Measurements from ENCODE around the gene RPTOR. TPM values are rescaled to one million over a fixed set of nuclear protein-coding genes. Genes with fewer than 3 reads are reported as not detected.

Gene RPTOR
- total RNA-seq, 1 experiment from 2014 or later: 58.0 TPM

DNA sequence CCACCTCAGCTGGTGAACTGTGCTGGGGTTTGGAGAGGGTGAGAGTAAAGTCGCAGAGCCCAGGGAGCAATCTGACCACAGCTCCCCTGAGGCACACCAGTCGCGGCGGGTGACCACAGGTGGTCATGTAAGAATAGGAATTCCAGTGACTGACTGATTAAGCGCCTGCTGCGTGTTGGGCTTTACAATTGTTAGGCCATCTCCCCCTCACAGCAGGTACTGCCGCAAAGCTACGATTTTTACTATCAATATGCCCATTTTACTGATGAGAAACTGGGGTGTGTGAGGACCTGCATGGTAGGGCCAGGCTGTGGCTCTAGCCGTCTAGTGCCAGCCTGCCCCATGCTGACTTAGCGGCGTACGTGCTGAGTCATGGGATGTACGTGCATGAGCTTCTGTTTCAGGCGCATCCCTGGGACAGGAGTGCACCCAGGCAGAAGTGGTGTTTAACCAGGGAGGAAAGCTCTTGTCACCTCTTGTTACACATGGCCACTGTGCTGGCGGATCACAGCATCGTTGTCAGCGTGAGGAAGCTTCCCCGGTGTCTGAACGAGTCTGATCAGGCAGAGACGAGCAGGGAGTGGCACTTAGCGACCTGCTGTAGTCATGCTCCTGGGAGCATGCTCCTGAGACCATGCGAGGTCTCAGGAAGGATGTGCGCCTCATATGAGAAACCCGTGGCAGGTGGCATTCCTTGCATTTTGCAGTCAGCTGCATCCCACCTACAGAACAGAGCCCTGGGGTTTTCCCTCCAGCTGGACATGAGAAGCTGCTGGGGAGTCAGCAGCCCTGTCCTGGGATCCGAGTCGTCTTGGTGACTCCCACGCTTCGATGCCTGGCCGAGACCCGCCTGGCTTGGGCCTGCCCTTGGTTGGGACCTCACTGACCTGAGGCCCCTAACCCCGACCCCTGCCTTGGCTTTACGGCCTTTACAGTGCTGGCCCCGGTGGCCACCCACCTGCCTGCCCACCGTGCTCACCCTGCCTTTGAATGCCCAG, 283.3 kb downstream of the RPTOR start:
- DNase-seq (ENCODE audit: low read depth, low spot score) (no peak), ATAC-seq (no peak)
- H3K9me3 ChIP-seq (ENCODE audit: control insufficient read depth, insufficient read depth, low read depth, low read length): no peaks in the 10 kb centered on the region
- intact Hi-C loops (cut with micrococcal nuclease; ENCODE audit: unreplicated experiment) (no loop called here), in situ Hi-C loops (cut with HindIII; ENCODE audit: low pct_unique_long_range_greater_than_20kb, low sequenced_read_pairs) (no loop called here)
- no peak overlapping the region for H3K27ac ChIP-seq (ENCODE audit: low read length)
- no peak overlapping the region for H3K4me3 ChIP-seq (ENCODE audit: low read depth in 2 of 2, low read length in 2 of 2)
- ChIA-PET CTCF (interaction anchor here (0.6 kb wide), 2 partner anchors 14 to 401 kb away, joined by 3 to 5 read pairs; no protein-coding TSS in a partner anchor), POLR2A (no interaction called here)
- H3K36me3 ChIP-seq (ENCODE audit: control insufficient read depth, insufficient read depth, low read length): no peaks in the 10 kb centered on the region
- H3K27me3 ChIP-seq (ENCODE audit: control insufficient read depth, insufficient read depth, low read length): no peaks in the 10 kb centered on the region
- peaks cover 17% of the 10 kb centered on the region for H3K4me1 ChIP-seq (ENCODE audit: control insufficient read depth, insufficient read depth, low read length)
- TF ChIP-seq, protein P1, sequence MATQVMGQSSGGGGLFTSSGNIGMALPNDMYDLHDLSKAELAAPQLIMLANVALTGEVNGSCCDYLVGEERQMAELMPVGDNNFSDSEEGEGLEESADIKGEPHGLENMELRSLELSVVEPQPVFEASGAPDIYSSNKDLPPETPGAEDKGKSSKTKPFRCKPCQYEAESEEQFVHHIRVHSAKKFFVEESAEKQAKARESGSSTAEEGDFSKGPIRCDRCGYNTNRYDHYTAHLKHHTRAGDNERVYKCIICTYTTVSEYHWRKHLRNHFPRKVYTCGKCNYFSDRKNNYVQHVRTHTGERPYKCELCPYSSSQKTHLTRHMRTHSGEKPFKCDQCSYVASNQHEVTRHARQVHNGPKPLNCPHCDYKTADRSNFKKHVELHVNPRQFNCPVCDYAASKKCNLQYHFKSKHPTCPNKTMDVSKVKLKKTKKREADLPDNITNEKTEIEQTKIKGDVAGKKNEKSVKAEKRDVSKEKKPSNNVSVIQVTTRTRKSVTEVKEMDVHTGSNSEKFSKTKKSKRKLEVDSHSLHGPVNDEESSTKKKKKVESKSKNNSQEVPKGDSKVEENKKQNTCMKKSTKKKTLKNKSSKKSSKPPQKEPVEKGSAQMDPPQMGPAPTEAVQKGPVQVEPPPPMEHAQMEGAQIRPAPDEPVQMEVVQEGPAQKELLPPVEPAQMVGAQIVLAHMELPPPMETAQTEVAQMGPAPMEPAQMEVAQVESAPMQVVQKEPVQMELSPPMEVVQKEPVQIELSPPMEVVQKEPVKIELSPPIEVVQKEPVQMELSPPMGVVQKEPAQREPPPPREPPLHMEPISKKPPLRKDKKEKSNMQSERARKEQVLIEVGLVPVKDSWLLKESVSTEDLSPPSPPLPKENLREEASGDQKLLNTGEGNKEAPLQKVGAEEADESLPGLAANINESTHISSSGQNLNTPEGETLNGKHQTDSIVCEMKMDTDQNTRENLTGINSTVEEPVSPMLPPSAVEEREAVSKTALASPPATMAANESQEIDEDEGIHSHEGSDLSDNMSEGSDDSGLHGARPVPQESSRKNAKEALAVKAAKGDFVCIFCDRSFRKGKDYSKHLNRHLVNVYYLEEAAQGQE (IDR thresholded peaks at IDR 0.05; ENCODE audit: insufficient read depth in 1 of 2, low read depth in 2 of 2, low read length in 1 of 2): no peak
- TF ChIP-seq SIN3A (IDR thresholded peaks at IDR 0.05; ENCODE audit: borderline replicate concordance, insufficient read depth, low read depth, low read length): no peak
- TF ChIP-seq, protein P2, sequence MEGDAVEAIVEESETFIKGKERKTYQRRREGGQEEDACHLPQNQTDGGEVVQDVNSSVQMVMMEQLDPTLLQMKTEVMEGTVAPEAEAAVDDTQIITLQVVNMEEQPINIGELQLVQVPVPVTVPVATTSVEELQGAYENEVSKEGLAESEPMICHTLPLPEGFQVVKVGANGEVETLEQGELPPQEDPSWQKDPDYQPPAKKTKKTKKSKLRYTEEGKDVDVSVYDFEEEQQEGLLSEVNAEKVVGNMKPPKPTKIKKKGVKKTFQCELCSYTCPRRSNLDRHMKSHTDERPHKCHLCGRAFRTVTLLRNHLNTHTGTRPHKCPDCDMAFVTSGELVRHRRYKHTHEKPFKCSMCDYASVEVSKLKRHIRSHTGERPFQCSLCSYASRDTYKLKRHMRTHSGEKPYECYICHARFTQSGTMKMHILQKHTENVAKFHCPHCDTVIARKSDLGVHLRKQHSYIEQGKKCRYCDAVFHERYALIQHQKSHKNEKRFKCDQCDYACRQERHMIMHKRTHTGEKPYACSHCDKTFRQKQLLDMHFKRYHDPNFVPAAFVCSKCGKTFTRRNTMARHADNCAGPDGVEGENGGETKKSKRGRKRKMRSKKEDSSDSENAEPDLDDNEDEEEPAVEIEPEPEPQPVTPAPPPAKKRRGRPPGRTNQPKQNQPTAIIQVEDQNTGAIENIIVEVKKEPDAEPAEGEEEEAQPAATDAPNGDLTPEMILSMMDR (IDR thresholded peaks at IDR 0.05): no peak
- TF ChIP-seq TCF7L2 (IDR thresholded peaks at IDR 0.05; ENCODE audit: low read depth, low read length): no peak
- TF ChIP-seq POLR2AphosphoS5 (IDR thresholded peaks at IDR 0.05; ENCODE audit: low read depth, low read length): no peak
- no TSS peak for BruUV-seq (replicated peaks)

DNA sequence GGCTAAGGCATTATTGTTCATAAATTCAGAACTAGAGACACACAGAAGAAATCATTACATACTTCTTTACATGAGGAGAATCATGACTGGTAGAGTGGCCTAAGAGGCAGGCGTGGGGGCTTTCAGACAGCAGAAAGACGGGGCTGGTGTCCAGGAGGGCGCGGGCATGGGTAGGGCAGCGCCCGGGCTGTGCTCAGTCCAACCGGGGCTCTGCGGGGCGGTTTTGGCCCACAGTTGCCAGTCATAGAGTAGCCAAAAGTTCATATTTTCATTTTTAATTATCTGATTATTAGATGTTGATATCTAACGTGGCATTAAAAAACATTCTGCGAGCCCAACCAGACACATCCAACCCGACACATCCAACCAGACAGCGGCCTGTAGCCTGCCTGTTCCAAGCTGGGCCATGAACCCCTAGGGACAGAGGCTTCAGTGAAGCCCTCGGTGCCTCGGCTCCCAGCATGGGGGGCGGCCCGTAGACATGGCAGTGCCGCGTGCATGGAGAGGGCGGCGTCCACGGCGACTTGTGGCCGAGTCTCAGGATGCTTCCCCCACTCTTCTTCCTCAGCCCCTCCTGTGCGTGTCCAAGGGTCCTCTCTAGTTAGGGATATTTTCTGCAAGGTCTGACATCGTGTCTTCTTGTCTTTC, 284.7 kb downstream of the RPTOR start:
- POLR2A ChIA-PET: no interaction called here
- Histone ChIP-seq H3K27me3 (ENCODE audit: control insufficient read depth, insufficient read depth, low read length) (no peaks in the 10 kb centered on the region), H3K36me3 (ENCODE audit: control insufficient read depth, insufficient read depth, low read length) (no peaks in the 10 kb centered on the region), H3K9me3 (ENCODE audit: control insufficient read depth, insufficient read depth, low read depth, low read length) (no peaks in the 10 kb centered on the region), H3K4me3 (ENCODE audit: low read depth in 2 of 2, low read length in 2 of 2) (no peak overlapping the region), H3K4me1 (ENCODE audit: control insufficient read depth, insufficient read depth, low read length) (peaks cover 23% of the 10 kb centered on the region), H3K27ac (ENCODE audit: low read length) (no peak overlapping the region)
- BruUV-seq (replicated peaks): no TSS peak
- TF ChIP-seq, protein P1 (IDR thresholded peaks at IDR 0.05; ENCODE audit: insufficient read depth in 1 of 2, low read depth in 2 of 2, low read length in 1 of 2): no peak
- TF ChIP-seq SIN3A (IDR thresholded peaks at IDR 0.05; ENCODE audit: borderline replicate concordance, insufficient read depth, low read depth, low read length) (no peak), TCF7L2 (IDR thresholded peaks at IDR 0.05; ENCODE audit: low read depth, low read length) (no peak), POLR2AphosphoS5 (IDR thresholded peaks at IDR 0.05; ENCODE audit: low read depth, low read length) (no peak)
- TF ChIP-seq, protein P2 (IDR thresholded peaks at IDR 0.05): no peak
- in situ Hi-C loops (cut with HindIII; ENCODE audit: low pct_unique_long_range_greater_than_20kb, low sequenced_read_pairs): no loop called here
- CTCF ChIA-PET: interaction anchor here (0.7 kb wide), 1 partner anchor 29 kb away, joined by 3 read pairs; no protein-coding TSS in a partner anchor
- no peak for ATAC-seq
- no peak for DNase-seq (ENCODE audit: low read depth, low spot score)
- intact Hi-C loops (cut with micrococcal nuclease; ENCODE audit: unreplicated experiment): no loop called here
